Measurements from ENCODE around the gene HARS1.
"Not testable (repeated sequence)": the region's sequence is repeated elsewhere in the genome, so short reads cannot be mapped to it uniquely, and the experiment has no call there.

HARS1 gene

GRCh38 chr5:140639148-140639981 is 51.8 kb downstream of the HARS1 start, which contains the start of gene TMCO6:
TMCO6 (plus strand) TSS chr5:140639451; CDS start chr5:140639528, 77 bp downstream.
- no peaks in the 10 kb centered on the region for H3K27me3 ChIP-seq (ENCODE audit: control insufficient read depth, insufficient read depth, low read length)
- H3K4me3 ChIP-seq (ENCODE audit: low read length) = no peak within 1 kb of the TSS
- H3K9ac ChIP-seq (ENCODE audit: low read length) = peak within 1 kb of the TSS; percentile 62
- no peaks in the 10 kb centered on the region for H3K9me3 ChIP-seq (ENCODE audit: control insufficient read depth, low read length)
- no peaks in the 10 kb centered on the region for H3K36me3 ChIP-seq (ENCODE audit: control insufficient read depth, insufficient read depth, low read length)
- H3K4me1 ChIP-seq (ENCODE audit: control insufficient read depth, insufficient read depth, low read length) = peaks cover 6% of the 10 kb centered on the region

- H3K9ac ChIP-seq (ENCODE audit: low read length) = peak overlapping the region; percentile 62
- H3K27me3 ChIP-seq (ENCODE audit: control insufficient read depth, insufficient read depth, low read length); H3K9me3 ChIP-seq (ENCODE audit: control insufficient read depth, low read length); H3K4me1 ChIP-seq (ENCODE audit: control insufficient read depth, insufficient read depth, low read length); H3K36me3 ChIP-seq (ENCODE audit: control insufficient read depth, insufficient read depth, low read length); H3K4me3 ChIP-seq (ENCODE audit: low read length): not testable (repeated sequence)
Observed at GRCh38 chr5:140638898-140639147, 52.3 kb downstream of the HARS1 start.

DNA sequence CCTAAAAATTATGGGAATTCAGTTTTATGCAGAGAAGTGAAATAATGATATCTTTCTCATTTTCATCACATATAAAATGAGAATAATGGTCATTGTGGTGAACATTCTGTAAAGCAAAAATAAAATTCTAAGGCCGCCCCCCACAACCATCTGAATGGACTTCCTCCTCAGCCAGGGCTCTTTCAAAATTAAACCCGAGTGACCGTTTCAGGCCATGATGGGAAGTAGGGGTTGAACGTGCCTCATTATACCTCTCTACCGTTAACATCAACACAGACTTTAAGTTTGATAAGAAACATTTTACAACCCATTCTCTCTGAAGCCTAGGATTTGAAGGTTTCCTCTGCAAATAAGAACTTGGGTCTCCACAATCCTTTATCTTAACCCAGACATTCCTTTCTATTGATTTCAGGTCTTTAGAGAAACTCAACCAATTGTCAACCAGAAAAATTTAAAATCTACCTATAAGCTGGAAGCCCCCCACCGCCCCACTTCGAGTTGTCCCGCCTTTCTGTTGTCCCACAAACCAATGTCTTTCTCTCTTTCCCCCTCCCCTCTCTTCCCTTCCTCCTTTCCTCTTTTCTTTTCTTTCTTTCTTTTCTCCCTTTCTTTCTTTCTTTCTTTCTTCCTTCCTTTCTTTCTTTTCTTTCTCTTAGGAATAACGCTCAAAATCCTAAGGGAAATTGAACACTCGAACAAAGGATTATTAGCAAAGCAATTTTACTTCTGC is 53.6 kb downstream of the HARS1 start:
- Histone ChIP-seq H3K9me3 (ENCODE audit: control insufficient read depth, low read length) (no peaks in the 10 kb centered on the region), H3K9ac (ENCODE audit: low read length) (no peak overlapping the region), H3K27me3 (ENCODE audit: control insufficient read depth, insufficient read depth, low read length) (no peaks in the 10 kb centered on the region), H3K4me3 (ENCODE audit: low read length) (no peak overlapping the region), H3K36me3 (ENCODE audit: control insufficient read depth, insufficient read depth, low read length) (no peaks in the 10 kb centered on the region), H3K4me1 (ENCODE audit: control insufficient read depth, insufficient read depth, low read length) (peaks cover 11% of the 10 kb centered on the region)

GRCh38 chr5:140635291-140636257 is 55.6 kb downstream of the HARS1 start:
- H3K9ac ChIP-seq (ENCODE audit: low read length) = no peak overlapping the region
- no peaks in the 10 kb centered on the region for H3K36me3 ChIP-seq (ENCODE audit: control insufficient read depth, insufficient read depth, low read length)
- H3K9me3 ChIP-seq (ENCODE audit: control insufficient read depth, low read length) = no peaks in the 10 kb centered on the region
- no peak overlapping the region for H3K4me3 ChIP-seq (ENCODE audit: low read length)
- peaks cover 18% of the 10 kb centered on the region for H3K4me1 ChIP-seq (ENCODE audit: control insufficient read depth, insufficient read depth, low read length)
- H3K27me3 ChIP-seq (ENCODE audit: control insufficient read depth, insufficient read depth, low read length) = no peaks in the 10 kb centered on the region

DNA sequence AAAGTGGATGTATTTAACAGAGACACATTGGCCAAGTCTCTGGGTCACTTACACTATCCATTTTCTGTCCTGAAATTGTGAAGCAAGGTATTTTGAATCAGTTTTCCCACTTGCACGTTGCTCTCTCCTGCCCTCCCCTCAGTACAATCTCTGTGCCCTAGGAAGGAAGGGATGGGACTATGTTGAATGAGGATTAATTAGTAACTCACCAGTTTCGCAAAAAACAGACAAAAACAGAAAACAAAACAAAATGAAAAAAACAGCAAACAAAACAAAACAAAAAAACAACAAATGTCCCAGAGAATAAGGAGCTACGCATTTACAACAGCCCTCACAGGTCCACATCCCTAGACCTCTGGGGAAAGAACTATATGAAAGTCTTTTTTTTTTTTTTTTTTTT is 57.1 kb downstream of the HARS1 start:
- no peak overlapping the region for H3K4me3 ChIP-seq (ENCODE audit: low read length)
- no peaks in the 10 kb centered on the region for H3K36me3 ChIP-seq (ENCODE audit: control insufficient read depth, insufficient read depth, low read length)
- no peaks in the 10 kb centered on the region for H3K9me3 ChIP-seq (ENCODE audit: control insufficient read depth, low read length)
- H3K9ac ChIP-seq (ENCODE audit: low read length) = no peak overlapping the region
- H3K4me1 ChIP-seq (ENCODE audit: control insufficient read depth, insufficient read depth, low read length) = peaks cover 12% of the 10 kb centered on the region
- no peaks in the 10 kb centered on the region for H3K27me3 ChIP-seq (ENCODE audit: control insufficient read depth, insufficient read depth, low read length)

- H3K9ac ChIP-seq (ENCODE audit: low read length) = peak overlapping the region; percentile 62
- no peaks in the 10 kb centered on the region for H3K9me3 ChIP-seq (ENCODE audit: control insufficient read depth, low read length)
- H3K4me1 ChIP-seq (ENCODE audit: control insufficient read depth, insufficient read depth, low read length) = peaks cover 12% of the 10 kb centered on the region
- H3K27me3 ChIP-seq (ENCODE audit: control insufficient read depth, insufficient read depth, low read length) = no peaks in the 10 kb centered on the region
- H3K4me3 ChIP-seq (ENCODE audit: low read length) = no peak overlapping the region
- no peaks in the 10 kb centered on the region for H3K36me3 ChIP-seq (ENCODE audit: control insufficient read depth, insufficient read depth, low read length)
Observed at GRCh38 chr5:140633501-140633900, 57.7 kb downstream of the HARS1 start.

DNA sequence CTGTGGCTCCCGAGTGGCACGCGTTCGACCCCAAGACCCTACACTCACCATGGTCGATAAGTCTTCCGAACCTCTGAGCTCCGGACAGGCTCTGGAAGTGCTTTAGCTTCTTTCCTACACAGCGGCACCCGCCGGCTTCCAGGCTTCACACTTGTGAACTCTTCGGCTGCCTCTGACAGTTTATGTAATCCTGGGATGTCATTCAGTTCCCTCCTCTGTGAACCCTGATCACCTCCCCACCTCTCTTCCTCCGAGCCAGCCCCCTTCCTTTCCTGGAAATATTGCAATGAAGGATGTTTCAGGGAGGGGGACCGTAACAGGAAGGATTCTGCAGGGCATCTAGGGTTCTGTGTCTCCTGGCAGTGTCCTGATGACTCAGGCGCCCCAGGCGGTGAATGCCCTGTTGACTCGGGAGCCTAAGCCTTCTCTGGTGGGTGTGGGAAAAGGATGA is 58.1 kb downstream of the HARS1 start, which contains the start of gene CD14:
CD14 (minus strand) TSS at position 155 of the 451 bp plus-strand sequence; CDS start at position 51, 104 bp downstream.
- Histone ChIP-seq H3K36me3 (ENCODE audit: control insufficient read depth, insufficient read depth, low read length) (no peaks in the 10 kb centered on the region), H3K9ac (ENCODE audit: low read length) (peak within 1 kb of the TSS; percentile 62), H3K4me3 (ENCODE audit: low read length) (peak within 1 kb of the TSS; percentile 48), H3K27me3 (ENCODE audit: control insufficient read depth, insufficient read depth, low read length) (no peaks in the 10 kb centered on the region), H3K9me3 (ENCODE audit: control insufficient read depth, low read length) (no peaks in the 10 kb centered on the region), H3K4me1 (ENCODE audit: control insufficient read depth, insufficient read depth, low read length) (peaks cover 12% of the 10 kb centered on the region)

- peak overlapping the region; percentile 48 for H3K4me3 ChIP-seq (ENCODE audit: low read length)
- H3K9me3 ChIP-seq (ENCODE audit: control insufficient read depth, low read length) = no peaks in the 10 kb centered on the region
- H3K36me3 ChIP-seq (ENCODE audit: control insufficient read depth, insufficient read depth, low read length) = no peaks in the 10 kb centered on the region
- peak overlapping the region; percentile 62 for H3K9ac ChIP-seq (ENCODE audit: low read length)
- peaks cover 12% of the 10 kb centered on the region for H3K4me1 ChIP-seq (ENCODE audit: control insufficient read depth, insufficient read depth, low read length)
- H3K27me3 ChIP-seq (ENCODE audit: control insufficient read depth, insufficient read depth, low read length) = no peaks in the 10 kb centered on the region
Observed at GRCh38 chr5:140632366-140633020, 58.7 kb downstream of the HARS1 start.

- peak overlapping the region; percentile 48 for H3K4me3 ChIP-seq (ENCODE audit: low read length)
- no peaks in the 10 kb centered on the region for H3K9me3 ChIP-seq (ENCODE audit: control insufficient read depth, low read length)
- H3K4me1 ChIP-seq (ENCODE audit: control insufficient read depth, insufficient read depth, low read length) = peaks cover 12% of the 10 kb centered on the region
- no peaks in the 10 kb centered on the region for H3K27me3 ChIP-seq (ENCODE audit: control insufficient read depth, insufficient read depth, low read length)
- no peaks in the 10 kb centered on the region for H3K36me3 ChIP-seq (ENCODE audit: control insufficient read depth, insufficient read depth, low read length)
- peak overlapping the region; percentile 62 for H3K9ac ChIP-seq (ENCODE audit: low read length)
Observed at GRCh38 chr5:140631831-140632365, 59.3 kb downstream of the HARS1 start.

- H3K36me3 ChIP-seq (ENCODE audit: control insufficient read depth, insufficient read depth, low read length) = no peaks in the 10 kb centered on the region
- peak overlapping the region; percentile 62 for H3K9ac ChIP-seq (ENCODE audit: low read length)
- H3K4me1 ChIP-seq (ENCODE audit: control insufficient read depth, insufficient read depth, low read length) = peaks cover 12% of the 10 kb centered on the region
- no peak overlapping the region for H3K4me3 ChIP-seq (ENCODE audit: low read length)
- H3K9me3 ChIP-seq (ENCODE audit: control insufficient read depth, low read length) = no peaks in the 10 kb centered on the region
- H3K27me3 ChIP-seq (ENCODE audit: control insufficient read depth, insufficient read depth, low read length) = no peaks in the 10 kb centered on the region
Observed at GRCh38 chr5:140631036-140631417, 60.1 kb downstream of the HARS1 start.

Measured in mucosa of stomach (tissue), 1 donor.